DND-41 (cell line): ENCODE results near the gene FAM163B.

Source experiments
- ATAC-seq: fragments of 200-7000 bp; cut with Tn5 transposase; 3 replicates; pipeline ENCODE4 v1.9.1; 2021; ENCODE audit warnings: low read depth; ENCODE audit not compliant: insufficient read depth
- DNase-seq: peaks from one replicate; pipeline ENCODE4 v3.0.0-alpha.2; 2020
- H2AFZ ChIP-seq: 2 replicates; pipeline ENCODE4 v1.6.0; 2012; ENCODE audit warnings: low read depth, low read length
- H3K27ac ChIP-seq: 2 replicates; pipeline ENCODE4 v1.5.1; 2012; ENCODE audit warnings: low read length, inconsistent platforms
- H3K27me3 ChIP-seq: fragments of 200-600 bp; sonication (generic); 2 replicates; pipeline ENCODE4 v1.6.0; 2012; ENCODE audit warnings: low read length, mild to moderate bottlenecking, inconsistent platforms; ENCODE audit not compliant: insufficient read depth, poor library complexity
- H3K36me3 ChIP-seq: 2 replicates; pipeline ENCODE4 v1.5.1; 2012; ENCODE audit warnings: low read length, inconsistent platforms; ENCODE audit not compliant: insufficient read depth
- H3K4me1 ChIP-seq: 2 replicates; pipeline ENCODE4 v1.5.1; 2012; ENCODE audit warnings: mild to moderate bottlenecking, low read length; ENCODE audit not compliant: insufficient read depth
- H3K4me2 ChIP-seq: 2 replicates; pipeline ENCODE4 v1.6.0; 2012; ENCODE audit warnings: mild to moderate bottlenecking, moderate library complexity, low read length, inconsistent platforms; ENCODE audit not compliant: insufficient read depth
- H3K4me3 ChIP-seq, 2 experiments: fragments of 200-600 bp in 1 of 2; shearing (Covaris generic) in 1 of 2; 2 replicates each; pipeline ENCODE4 v1.5.1; 2012 to 2016; ENCODE audit warnings: inconsistent platforms in 2 of 2, low read length in 2 of 2, mild to moderate bottlenecking in 2 of 2, low read depth in 1 of 2, moderate library complexity in 1 of 2
- H3K79me2 ChIP-seq: 2 replicates; pipeline ENCODE4 v1.6.0; 2012; ENCODE audit warnings: low read length, inconsistent platforms; ENCODE audit not compliant: insufficient read depth
- H3K9ac ChIP-seq: 2 replicates; pipeline ENCODE4 v1.6.0; 2012; ENCODE audit warnings: low read depth, mild to moderate bottlenecking, inconsistent platforms, low read length, moderate library complexity
- H3K9me3 ChIP-seq: 2 replicates; pipeline ENCODE4 v1.5.1; 2012; ENCODE audit warnings: low read length, moderate library complexity, mild to moderate bottlenecking, inconsistent platforms; ENCODE audit not compliant: insufficient read depth, severe bottlenecking
- H4K20me1 ChIP-seq: 2 replicates; pipeline ENCODE4 v1.6.0; 2012; ENCODE audit warnings: low read length; ENCODE audit not compliant: insufficient read depth
- EZH2 ChIP-seq: IDR thresholded peaks from 3 replicates; pipeline ENCODE4 v1.6.1; 2012; ENCODE audit warnings: borderline replicate concordance, low read depth, mild to moderate bottlenecking, moderate library complexity, low read length, inconsistent platforms; ENCODE audit not compliant: severe bottlenecking
- TF ChIP-seq, protein P1 (sequence below): IDR thresholded peaks from 2 replicates; pipeline ENCODE4 v1.5.1; 2012; ENCODE audit warnings: borderline replicate concordance, low read length, moderate library complexity, mild to moderate bottlenecking; ENCODE audit not compliant: poor library complexity, severe bottlenecking; ENCODE audit errors: extremely low read depth

FAM163B gene

GRCh38 chr9:133573791-133574515, 35.2 kb downstream of the FAM163B start:
- DNase-seq (no peak), ATAC-seq (no peak)
- no peaks in the 10 kb centered on the region for H3K9me3 ChIP-seq
- H3K4me1 ChIP-seq, result no peaks in the 10 kb centered on the region
- H4K20me1 ChIP-seq, result no peaks in the 10 kb centered on the region
- H2AFZ ChIP-seq, result no peak overlapping the region
- H3K79me2 ChIP-seq, result no peaks in the 10 kb centered on the region
- TF ChIP-seq, protein P1, sequence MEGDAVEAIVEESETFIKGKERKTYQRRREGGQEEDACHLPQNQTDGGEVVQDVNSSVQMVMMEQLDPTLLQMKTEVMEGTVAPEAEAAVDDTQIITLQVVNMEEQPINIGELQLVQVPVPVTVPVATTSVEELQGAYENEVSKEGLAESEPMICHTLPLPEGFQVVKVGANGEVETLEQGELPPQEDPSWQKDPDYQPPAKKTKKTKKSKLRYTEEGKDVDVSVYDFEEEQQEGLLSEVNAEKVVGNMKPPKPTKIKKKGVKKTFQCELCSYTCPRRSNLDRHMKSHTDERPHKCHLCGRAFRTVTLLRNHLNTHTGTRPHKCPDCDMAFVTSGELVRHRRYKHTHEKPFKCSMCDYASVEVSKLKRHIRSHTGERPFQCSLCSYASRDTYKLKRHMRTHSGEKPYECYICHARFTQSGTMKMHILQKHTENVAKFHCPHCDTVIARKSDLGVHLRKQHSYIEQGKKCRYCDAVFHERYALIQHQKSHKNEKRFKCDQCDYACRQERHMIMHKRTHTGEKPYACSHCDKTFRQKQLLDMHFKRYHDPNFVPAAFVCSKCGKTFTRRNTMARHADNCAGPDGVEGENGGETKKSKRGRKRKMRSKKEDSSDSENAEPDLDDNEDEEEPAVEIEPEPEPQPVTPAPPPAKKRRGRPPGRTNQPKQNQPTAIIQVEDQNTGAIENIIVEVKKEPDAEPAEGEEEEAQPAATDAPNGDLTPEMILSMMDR, result no peak
- no peak for TF ChIP-seq EZH2
- H3K27ac ChIP-seq, result no peak overlapping the region
- H3K4me2 ChIP-seq, result no peak overlapping the region
- no peaks in the 10 kb centered on the region for H3K36me3 ChIP-seq
- no peaks in the 10 kb centered on the region for H3K27me3 ChIP-seq
- no peak overlapping the region for H3K9ac ChIP-seq
- H3K4me3 ChIP-seq, result no peak overlapping the region

DNA sequence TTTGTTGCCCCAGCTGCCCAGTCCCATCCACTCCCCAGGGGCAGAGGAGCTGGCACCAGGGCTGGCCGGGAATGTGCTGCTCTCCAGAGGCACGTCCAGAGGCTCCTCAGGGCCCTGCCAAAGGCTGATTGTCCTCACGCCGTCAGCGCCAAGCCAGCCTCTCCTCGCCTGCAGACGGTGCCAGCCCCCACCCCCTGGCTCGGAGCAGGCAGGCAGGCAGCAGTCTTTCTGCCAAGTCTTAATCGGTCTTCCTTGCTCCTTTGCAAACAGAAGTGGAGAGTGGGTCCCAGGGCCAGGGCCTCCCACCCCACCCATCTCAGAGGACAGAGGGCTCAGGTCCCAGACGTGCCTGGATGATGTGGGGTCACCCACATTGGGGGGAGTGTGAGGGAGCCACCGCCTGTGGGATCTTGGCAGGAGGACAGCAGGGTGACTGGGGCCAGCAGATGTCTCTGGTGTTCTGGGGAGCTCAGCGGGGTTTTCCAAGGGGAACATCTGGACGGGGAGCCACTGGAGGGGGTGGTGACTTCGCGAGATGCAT, 36.3 kb downstream of the FAM163B start:
- H3K4me3 ChIP-seq, result no peak overlapping the region
- no peak overlapping the region for H3K4me2 ChIP-seq
- TF ChIP-seq, protein P1, result no peak
- TF ChIP-seq EZH2, result no peak
- no peaks in the 10 kb centered on the region for H3K4me1 ChIP-seq
- no peak overlapping the region for H2AFZ ChIP-seq
- H3K27ac ChIP-seq, result no peak overlapping the region
- H4K20me1 ChIP-seq, result no peaks in the 10 kb centered on the region
- H3K9ac ChIP-seq, result no peak overlapping the region
- no peaks in the 10 kb centered on the region for H3K36me3 ChIP-seq
- H3K79me2 ChIP-seq, result no peaks in the 10 kb centered on the region
- H3K9me3 ChIP-seq, result no peaks in the 10 kb centered on the region
- H3K27me3 ChIP-seq, result no peaks in the 10 kb centered on the region
- DNase-seq (no peak), ATAC-seq (no peak)

DNA sequence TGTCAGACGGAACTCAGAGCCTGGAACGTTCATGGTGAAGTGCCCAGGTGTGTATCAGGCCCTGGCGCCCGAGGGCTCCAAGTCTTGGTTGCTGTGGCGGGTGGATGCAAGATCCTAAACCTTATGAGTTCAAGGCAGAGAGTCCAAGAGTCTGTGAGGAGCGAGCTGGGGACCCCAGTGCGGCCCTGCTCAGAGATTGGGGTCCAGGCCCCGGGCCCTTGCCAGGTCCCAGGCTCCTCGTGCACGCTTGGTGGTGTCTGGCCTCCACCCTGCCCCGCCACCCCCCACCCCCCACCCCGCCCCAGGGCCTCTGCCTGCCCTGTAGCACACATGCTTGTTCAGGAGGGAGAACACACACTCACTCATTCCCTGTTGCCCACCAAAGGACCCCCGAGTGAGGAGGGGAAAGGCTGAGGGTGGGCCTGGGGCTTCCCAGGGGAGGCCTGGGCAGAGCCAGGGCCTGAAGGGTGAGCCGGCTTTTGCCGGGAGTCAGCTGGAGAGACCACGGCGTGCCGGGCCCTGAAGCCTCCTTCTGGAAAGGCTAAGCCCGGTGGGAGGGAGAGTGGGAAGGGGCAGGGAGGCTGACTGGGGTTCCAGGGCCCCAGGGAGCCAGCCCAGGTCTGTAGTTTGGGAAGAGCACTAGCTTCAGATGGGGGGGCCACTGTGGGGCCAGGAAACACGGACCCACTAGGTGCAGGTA, 37.1 kb downstream of the FAM163B start:
- Histone ChIP-seq H3K4me1 (no peaks in the 10 kb centered on the region), H3K27ac (no peak overlapping the region), H3K4me3 (no peak overlapping the region), H3K36me3 (no peaks in the 10 kb centered on the region), H3K9me3 (no peaks in the 10 kb centered on the region), H3K79me2 (no peaks in the 10 kb centered on the region), H4K20me1 (no peaks in the 10 kb centered on the region), H3K4me2 (no peak overlapping the region), H3K27me3 (no peaks in the 10 kb centered on the region), H2AFZ (no peak overlapping the region), H3K9ac (no peak overlapping the region)
- ATAC-seq (no peak), DNase-seq (no peak)
- TF ChIP-seq, protein P1, result no peak
- TF ChIP-seq EZH2, result no peak
